Esophagus squamous epithelium (tissue), 5 donors: ENCODE results near the gene ANKRD6. TPM values are rescaled to one million over a fixed set of nuclear protein-coding genes. Genes with fewer than 3 reads are reported as not detected.

Experiments used
- DNase-seq: peaks from one replicate; lab custom pipeline; 2025; lab: John Stamatoyannopoulos, UW
- H3K27ac ChIP-seq, 4 donors: fragments of 200-600 bp; sonication (generic); one replicate each; pipeline ENCODE4 v1.5.1; 2016 to 2019; ENCODE audit warnings: mild to moderate bottlenecking in 1 of 4
- H3K27me3 ChIP-seq, 4 donors: fragments of 200-600 bp; sonication (generic); 1 replicate in 3 of 4; 2 replicates in 1 of 4; pipeline versions ENCODE4 v1.5.1 to v1.6.0; 2017 to 2021; ENCODE audit warnings: antibody characterized with exemption in 1 of 4
- H3K36me3 ChIP-seq, 3 donors: fragments of 200-600 bp; sonication (generic); one replicate each; pipeline ENCODE4 v1.5.1; 2016 to 2019
- H3K4me1 ChIP-seq, 3 donors: fragments of 200-600 bp; sonication (generic); one replicate each; pipeline ENCODE4 v1.5.1; 2017 to 2019
- H3K4me3 ChIP-seq, 4 donors: fragments of 200-600 bp; sonication (generic); 1 replicate in 3 of 4; 2 replicates in 1 of 4; pipeline ENCODE4 v1.5.1; 2016 to 2019; ENCODE audit warnings: mild to moderate bottlenecking in 2 of 4, moderate library complexity in 1 of 4
- H3K9me3 ChIP-seq, 3 donors: fragments of 200-600 bp; sonication (generic); one replicate each; pipeline ENCODE4 v1.5.1; 2016 to 2019
- POLR2A ChIP-seq, 4 donors: fragments of 450-650 bp; IDR thresholded peaks; one replicate each; pipeline ENCODE4 v1.6.1; 2017; ENCODE audit warnings: antibody characterized with exemption in 4 of 4, mild to moderate bottlenecking in 4 of 4, moderate library complexity in 3 of 4
- WGBS, 2 donors: methylation state at CpG; one replicate each; pipeline ENCODE4 v1.1.5; 2018; 5-methylcytosine and 5-hydroxymethylcytosine counted together
- intact Hi-C: fragments of 100-400 bp; cut with DNase I; formaldehyde crosslinking; loops from one replicate; pipeline ENCODE4 v1.15.0; 2022
- total RNA-seq, 4 donors: library from RNA; depleted of rRNA; stranded (reverse); fragments of >200 nt; gene quantifications; one replicate each; pipeline ENCODE4 v1.1.0, GENCODE V29; 2016
- TF ChIP-seq, protein P1 (sequence below), 6 experiments: fragments of 450-650 bp in 4 of 6; fragments of 200-600 bp in 2 of 6; sonication (generic) in 2 of 6; IDR thresholded peaks; one replicate each; pipeline ENCODE4 v1.5.1; 2016 to 2019; ENCODE audit warnings: antibody characterized with exemption in 6 of 6, mild to moderate bottlenecking in 4 of 6, moderate library complexity in 4 of 6
- donor health status: DM: yes; HTN: yes; CAD: no.

The ANKRD6 gene
- total RNA-seq, 4 donors from 2014 or later = 5.8 to 12.0 (median 7.3) TPM

DNA sequence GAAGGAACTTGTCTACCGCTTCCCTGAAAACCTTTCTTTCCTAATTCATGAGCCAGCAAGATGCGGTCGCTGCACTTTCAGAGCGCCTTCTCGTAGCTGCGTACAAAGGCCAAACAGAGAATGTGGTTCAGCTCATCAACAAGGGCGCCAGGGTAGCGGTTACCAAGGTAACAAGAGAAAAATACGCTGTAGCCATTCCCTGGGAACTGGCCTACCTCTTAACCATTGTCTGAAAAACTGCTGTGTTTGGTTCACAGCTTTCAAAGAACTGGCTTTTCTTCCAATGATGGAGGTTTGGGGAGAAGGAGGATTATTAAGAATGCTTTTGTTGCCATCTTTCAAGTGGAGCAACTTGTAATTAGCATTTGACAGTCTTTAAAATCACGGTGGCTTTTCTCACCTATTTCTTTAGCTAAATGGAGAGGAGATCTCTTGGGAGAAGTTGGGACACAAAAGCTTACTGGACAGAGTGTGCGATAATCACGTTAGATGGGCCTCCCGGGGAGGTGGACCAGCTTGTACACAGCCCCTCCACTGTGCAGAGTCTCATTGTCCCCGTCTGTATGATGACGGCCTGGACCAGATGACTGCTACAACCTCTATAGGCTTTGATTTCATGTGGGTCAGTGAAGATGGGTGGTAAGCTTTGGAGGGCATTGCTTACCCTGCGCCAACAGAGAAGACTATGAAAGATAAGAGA, 134.1 kb downstream of the ANKRD6 start:
- peaks cover 0 to 24% (median 15%) of the 10 kb centered on the region in 3 donors for H3K4me1 ChIP-seq
- TF ChIP-seq, protein P1, sequence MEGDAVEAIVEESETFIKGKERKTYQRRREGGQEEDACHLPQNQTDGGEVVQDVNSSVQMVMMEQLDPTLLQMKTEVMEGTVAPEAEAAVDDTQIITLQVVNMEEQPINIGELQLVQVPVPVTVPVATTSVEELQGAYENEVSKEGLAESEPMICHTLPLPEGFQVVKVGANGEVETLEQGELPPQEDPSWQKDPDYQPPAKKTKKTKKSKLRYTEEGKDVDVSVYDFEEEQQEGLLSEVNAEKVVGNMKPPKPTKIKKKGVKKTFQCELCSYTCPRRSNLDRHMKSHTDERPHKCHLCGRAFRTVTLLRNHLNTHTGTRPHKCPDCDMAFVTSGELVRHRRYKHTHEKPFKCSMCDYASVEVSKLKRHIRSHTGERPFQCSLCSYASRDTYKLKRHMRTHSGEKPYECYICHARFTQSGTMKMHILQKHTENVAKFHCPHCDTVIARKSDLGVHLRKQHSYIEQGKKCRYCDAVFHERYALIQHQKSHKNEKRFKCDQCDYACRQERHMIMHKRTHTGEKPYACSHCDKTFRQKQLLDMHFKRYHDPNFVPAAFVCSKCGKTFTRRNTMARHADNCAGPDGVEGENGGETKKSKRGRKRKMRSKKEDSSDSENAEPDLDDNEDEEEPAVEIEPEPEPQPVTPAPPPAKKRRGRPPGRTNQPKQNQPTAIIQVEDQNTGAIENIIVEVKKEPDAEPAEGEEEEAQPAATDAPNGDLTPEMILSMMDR (IDR thresholded peaks at IDR 0.05) = no peak
- TF ChIP-seq POLR2A (IDR thresholded peaks at IDR 0.05) = no peak
- no peak overlapping the region for H3K27ac ChIP-seq
- no peak for DNase-seq
- H3K9me3 ChIP-seq = no peaks in the 10 kb centered on the region
- H3K4me3 ChIP-seq = no peak overlapping the region
- H3K27me3 ChIP-seq = peaks cover 0 to 32% (median 0%) of the 10 kb centered on the region in 4 donors
- H3K36me3 ChIP-seq = peaks cover 0 to 14% (median 0%) of the 10 kb centered on the region in 3 donors
- WGBS, 2 donors = 93 to 95% methylated on average over 13 to 16 of the region's 16 CpGs
- intact Hi-C loops = no loop called here

DNA sequence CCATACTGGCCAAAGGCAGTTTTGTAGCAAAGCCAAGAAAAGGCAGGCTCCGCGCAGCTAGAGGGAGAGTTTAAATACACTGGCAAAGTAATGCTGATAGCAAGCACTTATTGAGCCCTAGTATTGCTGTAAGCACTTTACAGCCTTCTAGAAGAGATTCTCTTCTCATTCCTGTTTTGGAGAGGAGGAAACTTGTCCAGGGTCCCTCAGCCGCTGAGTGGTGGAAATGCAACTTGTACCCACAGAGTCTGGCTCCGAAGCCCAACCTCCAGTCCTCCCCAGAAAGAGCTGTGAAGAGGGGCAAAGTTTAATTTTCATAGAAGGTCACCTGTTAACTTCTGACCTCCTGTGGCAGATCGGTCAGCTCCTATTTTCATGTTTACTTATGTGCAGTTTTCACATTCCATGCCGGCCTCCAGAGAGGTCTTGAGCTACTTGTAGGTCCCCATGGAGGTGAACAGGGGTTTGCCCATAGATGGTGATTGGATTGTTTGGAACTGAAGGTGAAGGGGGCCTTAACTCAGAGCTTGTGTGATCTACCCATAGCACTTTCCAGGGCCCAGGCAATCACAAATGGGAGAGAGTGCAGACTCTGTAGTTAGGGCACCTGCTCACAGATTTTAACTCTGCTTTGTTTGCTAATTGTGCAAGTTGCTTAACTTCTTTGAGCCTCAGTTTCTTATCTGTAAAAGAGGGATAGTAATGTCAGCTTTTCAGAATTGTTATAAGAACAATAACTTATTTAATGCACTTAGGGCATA, 134.9 kb downstream of the ANKRD6 start:
- peaks cover 0 to 24% (median 0%) of the 10 kb centered on the region in 4 donors for H3K27me3 ChIP-seq
- no peak overlapping the region for H3K4me3 ChIP-seq
- no peak for DNase-seq
- intact Hi-C loops = no loop called here
- 80 to 89% methylated on average over 5 to 6 of the region's 6 CpGs for whole genome bisulfite sequencing, 2 donors
- H3K27ac ChIP-seq = no peak overlapping the region
- peaks cover 0 to 24% (median 15%) of the 10 kb centered on the region in 3 donors for H3K4me1 ChIP-seq
- H3K9me3 ChIP-seq = no peaks in the 10 kb centered on the region
- no peak for TF ChIP-seq POLR2A (IDR thresholded peaks at IDR 0.05)
- TF ChIP-seq, protein P1 (IDR thresholded peaks at IDR 0.05) = no peak
- H3K36me3 ChIP-seq = peaks cover 0 to 14% (median 0%) of the 10 kb centered on the region in 3 donors

DNA sequence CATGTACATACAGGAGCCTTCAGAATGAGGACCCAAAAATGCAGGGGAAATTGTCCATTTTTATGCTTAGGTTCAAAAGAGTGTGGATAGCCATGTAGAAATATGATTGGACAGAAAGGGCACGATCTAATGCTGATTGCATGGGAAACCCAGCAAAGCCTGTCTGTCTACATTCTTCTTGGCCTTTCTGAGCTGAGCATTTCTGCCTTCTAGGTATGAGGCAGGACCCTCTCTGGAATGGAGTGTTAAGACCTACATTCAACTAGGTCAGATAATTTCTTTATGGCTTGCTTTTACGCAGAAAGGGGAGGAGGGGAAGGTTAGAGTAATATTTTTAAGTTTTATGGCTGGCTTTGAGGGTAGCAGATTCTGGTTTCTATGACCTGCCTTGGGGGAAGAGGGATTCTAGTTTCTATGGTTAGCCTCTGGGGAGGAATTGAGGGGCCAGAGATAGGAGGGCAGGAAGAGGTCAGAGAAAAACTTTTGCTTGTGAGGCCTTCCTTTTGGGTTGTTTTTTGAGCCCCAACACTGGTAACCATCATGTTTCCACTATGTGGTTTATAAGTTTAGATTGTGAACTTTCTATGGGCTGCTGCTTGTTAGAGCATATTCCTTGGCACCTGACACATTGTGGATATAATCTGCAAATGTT, 142.1 kb downstream of the ANKRD6 start:
- H3K36me3 ChIP-seq = no peaks in the 10 kb centered on the region
- 60 to 76% methylated on average over 2 of the region's 2 CpGs for WGBS, 2 donors
- no peak overlapping the region for H3K4me3 ChIP-seq
- DNase-seq = no peak
- H3K27ac ChIP-seq = no peak overlapping the region
- intact Hi-C loops = no loop called here
- TF ChIP-seq POLR2A (IDR thresholded peaks at IDR 0.05) = no peak
- TF ChIP-seq, protein P1 (IDR thresholded peaks at IDR 0.05) = no peak
- no peaks in the 10 kb centered on the region for H3K4me1 ChIP-seq
- H3K9me3 ChIP-seq = no peaks in the 10 kb centered on the region
- H3K27me3 ChIP-seq = no peaks in the 10 kb centered on the region

DNA sequence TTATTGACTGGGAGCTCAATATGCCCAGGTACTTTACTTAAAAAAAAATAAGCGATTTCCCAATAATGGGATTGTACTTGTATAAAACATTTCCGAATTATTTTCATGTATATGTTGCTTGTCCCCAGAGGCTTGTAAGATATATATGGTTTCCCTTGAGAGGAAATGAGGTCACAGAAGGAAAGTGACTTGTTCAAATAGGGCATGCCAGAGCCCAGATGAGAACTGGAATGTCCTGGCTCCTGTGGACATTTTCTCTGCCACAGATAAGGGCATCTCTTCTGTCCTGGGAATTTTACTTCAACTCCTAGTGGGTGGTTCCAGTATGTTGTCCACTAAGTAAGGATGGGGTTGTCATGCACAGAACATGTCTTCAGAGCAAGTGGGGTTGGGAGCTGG, 142.6 kb downstream of the ANKRD6 start:
- H3K4me3 ChIP-seq = no peak overlapping the region
- no peaks in the 10 kb centered on the region for H3K4me1 ChIP-seq
- DNase-seq = no peak
- intact Hi-C loops = no loop called here
- no peaks in the 10 kb centered on the region for H3K27me3 ChIP-seq
- 81 to 86% methylated on average over 2 of the region's 2 CpGs for WGBS, 2 donors
- no peaks in the 10 kb centered on the region for H3K36me3 ChIP-seq
- no peaks in the 10 kb centered on the region for H3K9me3 ChIP-seq
- no peak overlapping the region for H3K27ac ChIP-seq
- no peak for TF ChIP-seq POLR2A (IDR thresholded peaks at IDR 0.05)
- TF ChIP-seq, protein P1 (IDR thresholded peaks at IDR 0.05) = no peak
